Measurements from ENCODE around the gene ARHGAP33.

The ARHGAP33 gene

DNA sequence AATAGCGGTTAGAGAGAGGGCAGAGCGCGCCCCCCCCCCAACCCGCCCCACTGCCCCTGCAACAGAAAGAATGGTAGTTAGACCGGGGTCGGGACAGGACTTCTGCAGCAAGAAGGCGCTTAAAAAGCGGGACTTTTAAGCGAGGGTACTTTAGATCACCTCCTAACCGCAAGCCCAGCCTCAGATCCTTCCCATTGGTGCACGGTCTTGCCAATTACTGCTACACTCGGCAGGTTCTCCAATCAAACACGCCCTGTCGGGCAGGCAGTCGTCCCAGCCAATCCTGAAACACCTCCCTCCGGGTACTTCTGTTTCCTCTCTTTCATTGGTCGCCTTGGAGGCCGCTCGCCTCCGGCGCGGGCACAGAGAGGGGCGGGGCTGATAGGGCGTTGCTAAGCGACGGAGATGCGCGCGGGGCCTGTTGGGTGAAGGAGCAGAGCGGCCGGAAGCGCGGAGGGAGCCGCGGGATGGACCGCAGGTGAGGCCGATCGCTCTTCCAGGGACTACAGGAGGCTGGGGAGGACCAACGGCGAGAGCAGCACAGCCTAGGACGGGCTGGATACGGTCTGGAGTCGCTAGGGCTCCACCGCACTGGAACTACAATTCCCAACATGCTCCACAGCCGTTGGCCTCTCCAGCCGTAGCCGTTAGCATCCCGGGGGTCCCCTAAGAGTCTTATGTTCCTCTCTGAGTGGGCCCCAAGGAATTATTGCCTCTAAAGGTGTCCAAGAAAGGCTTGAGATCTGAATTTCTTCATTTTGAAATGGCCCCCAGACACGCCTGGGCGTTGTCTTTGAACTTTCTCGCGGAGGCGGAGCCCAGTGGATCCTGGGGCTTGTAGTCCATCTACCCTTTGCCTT lies 17.4 kb upstream of the ARHGAP33 start, which contains the start of gene PROSER3:
Gene PROSER3, plus strand, starts transcription at position 428 of the 860 bp plus-strand sequence. Its CDS starts 40 bp downstream, at position 468.
- TF ChIP-seq, protein P1, sequence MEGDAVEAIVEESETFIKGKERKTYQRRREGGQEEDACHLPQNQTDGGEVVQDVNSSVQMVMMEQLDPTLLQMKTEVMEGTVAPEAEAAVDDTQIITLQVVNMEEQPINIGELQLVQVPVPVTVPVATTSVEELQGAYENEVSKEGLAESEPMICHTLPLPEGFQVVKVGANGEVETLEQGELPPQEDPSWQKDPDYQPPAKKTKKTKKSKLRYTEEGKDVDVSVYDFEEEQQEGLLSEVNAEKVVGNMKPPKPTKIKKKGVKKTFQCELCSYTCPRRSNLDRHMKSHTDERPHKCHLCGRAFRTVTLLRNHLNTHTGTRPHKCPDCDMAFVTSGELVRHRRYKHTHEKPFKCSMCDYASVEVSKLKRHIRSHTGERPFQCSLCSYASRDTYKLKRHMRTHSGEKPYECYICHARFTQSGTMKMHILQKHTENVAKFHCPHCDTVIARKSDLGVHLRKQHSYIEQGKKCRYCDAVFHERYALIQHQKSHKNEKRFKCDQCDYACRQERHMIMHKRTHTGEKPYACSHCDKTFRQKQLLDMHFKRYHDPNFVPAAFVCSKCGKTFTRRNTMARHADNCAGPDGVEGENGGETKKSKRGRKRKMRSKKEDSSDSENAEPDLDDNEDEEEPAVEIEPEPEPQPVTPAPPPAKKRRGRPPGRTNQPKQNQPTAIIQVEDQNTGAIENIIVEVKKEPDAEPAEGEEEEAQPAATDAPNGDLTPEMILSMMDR (IDR thresholded peaks at IDR 0.05; ENCODE audit: low read depth, low read length) = no peak
- Histone ChIP-seq H3K9me3 (ENCODE audit: severe bottlenecking) (no peaks in the 10 kb centered on the region), H3K27me3 (ENCODE audit: insufficient read depth, low read depth, severe bottlenecking) (no peaks in the 10 kb centered on the region), H3K27ac (peak within 1 kb of the TSS; percentile 97), H3K36me3 (peaks cover 48% of the 10 kb centered on the region), H3K4me3 (ENCODE audit: low read depth, low read length) (peak within 1 kb of the TSS; percentile 100)
- peak; percentile 99 for DNase-seq

GRCh38 chr19:35759697-35760096 lies 15.7 kb upstream of the ARHGAP33 start:
- no peak for DNase-seq
- H3K36me3 ChIP-seq = peaks cover 42% of the 10 kb centered on the region
- no peak overlapping the region for H3K4me3 ChIP-seq (ENCODE audit: low read depth, low read length)
- TF ChIP-seq, protein P1 (IDR thresholded peaks at IDR 0.05; ENCODE audit: low read depth, low read length) = no peak
- no peak overlapping the region for H3K27ac ChIP-seq
- no peaks in the 10 kb centered on the region for H3K27me3 ChIP-seq (ENCODE audit: insufficient read depth, low read depth, severe bottlenecking)
- no peaks in the 10 kb centered on the region for H3K9me3 ChIP-seq (ENCODE audit: severe bottlenecking)

DNA sequence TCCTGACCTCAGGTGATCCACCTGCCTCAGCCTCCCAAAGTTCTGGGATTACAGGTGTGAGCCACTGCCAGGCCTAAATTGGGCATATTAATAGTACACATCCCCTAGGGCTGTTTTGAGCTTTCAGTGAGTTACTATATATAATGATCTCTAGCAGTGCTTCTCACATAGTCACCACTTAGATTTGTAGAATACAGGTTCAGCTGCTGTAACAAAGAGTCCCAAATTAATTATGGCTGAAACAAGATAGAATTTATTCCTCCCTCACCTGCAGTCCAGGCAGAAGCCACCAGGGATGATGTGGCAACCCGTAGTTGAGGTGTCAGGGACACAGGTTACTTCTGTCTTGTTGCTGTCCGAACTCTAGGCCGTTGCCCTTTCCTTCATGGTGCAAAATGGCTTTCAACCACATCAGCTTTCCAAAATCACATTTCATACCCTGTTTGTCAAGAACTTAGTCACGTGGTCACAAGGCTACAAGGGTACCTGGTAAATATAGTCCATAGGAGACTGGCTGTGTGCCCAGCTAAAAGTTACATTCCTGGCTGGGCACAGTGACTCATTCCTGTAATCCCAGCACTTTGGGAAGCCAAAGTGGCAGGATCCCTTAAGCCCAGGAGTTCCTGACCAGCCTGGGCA lies 14.5 kb upstream of the ARHGAP33 start:
- H3K27me3 ChIP-seq (ENCODE audit: insufficient read depth, low read depth, severe bottlenecking) = no peaks in the 10 kb centered on the region
- peaks cover 53% of the 10 kb centered on the region for H3K36me3 ChIP-seq
- TF ChIP-seq, protein P1 (IDR thresholded peaks at IDR 0.05; ENCODE audit: low read depth, low read length) = no peak
- DNase-seq = no peak
- H3K4me3 ChIP-seq (ENCODE audit: low read depth, low read length) = no peak overlapping the region
- H3K27ac ChIP-seq = no peak overlapping the region
- no peaks in the 10 kb centered on the region for H3K9me3 ChIP-seq (ENCODE audit: severe bottlenecking)

DNA sequence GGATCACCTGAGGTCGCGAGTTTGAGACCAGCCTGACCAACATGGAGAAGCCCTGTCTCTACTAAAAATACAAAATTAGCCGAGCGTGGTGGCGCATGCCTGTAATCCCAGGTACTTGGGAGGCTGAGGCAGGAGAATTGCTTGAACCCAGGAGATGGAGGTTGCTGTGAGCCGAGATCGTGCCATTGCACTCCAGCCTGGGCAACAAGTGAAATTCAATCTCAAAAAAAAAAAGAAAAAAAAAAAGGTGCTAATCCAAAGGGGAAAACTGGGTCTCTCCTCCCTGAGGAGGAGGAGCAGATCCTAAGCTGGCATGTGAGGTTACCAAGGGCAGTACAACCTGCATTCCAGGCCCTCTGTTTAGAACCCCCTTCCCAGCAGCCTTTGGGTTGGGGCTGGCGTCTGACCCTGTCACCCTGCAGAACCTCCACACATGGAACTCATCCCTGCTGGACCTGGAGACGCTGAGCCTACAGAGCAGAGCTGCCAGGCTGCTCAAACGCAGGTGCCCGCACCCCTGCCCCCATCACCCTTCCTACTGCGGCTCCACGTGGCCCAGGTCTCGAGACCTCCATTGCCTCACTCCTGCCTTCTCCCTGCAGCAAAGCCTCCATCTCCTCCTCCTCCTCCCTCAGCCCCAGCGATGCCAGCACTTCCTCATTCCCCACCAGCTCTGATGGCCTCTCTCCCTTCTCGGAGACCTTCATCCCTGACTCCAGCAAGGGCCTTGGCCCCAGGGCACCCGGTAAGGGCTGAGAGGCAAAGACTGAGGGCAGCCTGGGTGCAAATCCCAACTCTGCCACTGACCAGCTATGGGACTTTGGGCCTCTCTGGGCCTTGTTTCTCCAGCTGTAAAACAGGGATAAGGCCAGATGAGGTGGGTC lies 10.7 kb upstream of the ARHGAP33 start:
- TF ChIP-seq, protein P1 (IDR thresholded peaks at IDR 0.05; ENCODE audit: low read depth, low read length) = no peak
- DNase-seq = no peak
- Histone ChIP-seq H3K9me3 (ENCODE audit: severe bottlenecking) (no peaks in the 10 kb centered on the region), H3K27ac (no peak overlapping the region), H3K36me3 (peaks cover 61% of the 10 kb centered on the region), H3K27me3 (ENCODE audit: insufficient read depth, low read depth, severe bottlenecking) (no peaks in the 10 kb centered on the region), H3K4me3 (ENCODE audit: low read depth, low read length) (no peak overlapping the region)

GRCh38 chr19:35766571-35767104 lies 8.7 kb upstream of the ARHGAP33 start:
- Histone ChIP-seq H3K36me3 (peaks cover 42% of the 10 kb centered on the region), H3K27me3 (ENCODE audit: insufficient read depth, low read depth, severe bottlenecking) (no peaks in the 10 kb centered on the region), H3K4me3 (ENCODE audit: low read depth, low read length) (no peak overlapping the region), H3K27ac (no peak overlapping the region), H3K9me3 (ENCODE audit: severe bottlenecking) (no peaks in the 10 kb centered on the region)
- TF ChIP-seq, protein P1 (IDR thresholded peaks at IDR 0.05; ENCODE audit: low read depth, low read length) = no peak
- no peak for DNase-seq
